Measurements from ENCODE around the gene TMA16. TPM values are rescaled to one million over a fixed set of nuclear protein-coding genes. Genes with fewer than 3 reads are reported as not detected.
"Not testable (repeated sequence)": the region's sequence is repeated elsewhere in the genome, so short reads cannot be mapped to it uniquely, and the experiment has no call there.

Gene TMA16
- total RNA-seq (2014; rRNA removed; shearing (Covaris generic)), result 26.1 and 29.7 TPM in 2 replicates

- H3K4me3 ChIP-seq (ENCODE audit: insufficient read depth, low read depth, low read length), result peak within 1 kb of the TSS; percentile 56
- H3K27me3 ChIP-seq (ENCODE audit: control insufficient read depth, insufficient read depth, low read length), result no peaks in the 10 kb centered on the region
- peak; percentile 83 for DNase-seq
- no peaks in the 10 kb centered on the region; the same call in 1 of the 2 replicates for H3K36me3 ChIP-seq (replicated peaks; ENCODE audit: control insufficient read depth, insufficient read depth, low read length)
Measured at GRCh38 chr4:163494360-163495241, at the start of gene TMA16. Gene TMA16 (plus strand): TSS chr4:163494690. CDS start chr4:163494802, 112 bp downstream.

GRCh38 chr4:163447023-163447422 is 47.5 kb upstream of the TMA16 start:
- not testable (repeated sequence) for DNase-seq; H3K36me3 ChIP-seq (replicated peaks; ENCODE audit: control insufficient read depth, insufficient read depth, low read length); H3K27me3 ChIP-seq (ENCODE audit: control insufficient read depth, insufficient read depth, low read length); H3K4me3 ChIP-seq (ENCODE audit: insufficient read depth, low read depth, low read length)

GRCh38 chr4:163447481-163447880 is 47.0 kb upstream of the TMA16 start:
- no peak overlapping the region for H3K4me3 ChIP-seq (ENCODE audit: insufficient read depth, low read depth, low read length)
- H3K36me3 ChIP-seq (replicated peaks; ENCODE audit: control insufficient read depth, insufficient read depth, low read length), result no peaks in the 10 kb centered on the region
- no peak for DNase-seq
- no peaks in the 10 kb centered on the region for H3K27me3 ChIP-seq (ENCODE audit: control insufficient read depth, insufficient read depth, low read length)

GRCh38 chr4:163448540-163449203 is 45.8 kb upstream of the TMA16 start:
- DNase-seq, result peak; percentile 3
- Histone ChIP-seq H3K27me3 (ENCODE audit: control insufficient read depth, insufficient read depth, low read length) (no peaks in the 10 kb centered on the region), H3K36me3 (replicated peaks; ENCODE audit: control insufficient read depth, insufficient read depth, low read length) (no peaks in the 10 kb centered on the region), H3K4me3 (ENCODE audit: insufficient read depth, low read depth, low read length) (no peak overlapping the region)

GRCh38 chr4:163462556-163462955 is 31.9 kb upstream of the TMA16 start:
- H3K4me3 ChIP-seq (ENCODE audit: insufficient read depth, low read depth, low read length), result no peak overlapping the region
- H3K36me3 ChIP-seq (replicated peaks; ENCODE audit: control insufficient read depth, insufficient read depth, low read length), result no peaks in the 10 kb centered on the region
- H3K27me3 ChIP-seq (ENCODE audit: control insufficient read depth, insufficient read depth, low read length), result no peaks in the 10 kb centered on the region
- DNase-seq, result no peak

GRCh38 chr4:163467082-163467770 is 27.3 kb upstream of the TMA16 start:
- Histone ChIP-seq H3K4me3 (ENCODE audit: insufficient read depth, low read depth, low read length) (no peak overlapping the region), H3K27me3 (ENCODE audit: control insufficient read depth, insufficient read depth, low read length) (no peaks in the 10 kb centered on the region), H3K36me3 (replicated peaks; ENCODE audit: control insufficient read depth, insufficient read depth, low read length) (no peaks in the 10 kb centered on the region)
- DNase-seq, result no peak

- no peak for DNase-seq
- Histone ChIP-seq H3K27me3 (ENCODE audit: control insufficient read depth, insufficient read depth, low read length) (no peaks in the 10 kb centered on the region), H3K4me3 (ENCODE audit: insufficient read depth, low read depth, low read length) (no peak overlapping the region), H3K36me3 (replicated peaks; ENCODE audit: control insufficient read depth, insufficient read depth, low read length) (no peaks in the 10 kb centered on the region)
Measured at GRCh38 chr4:163470391-163470790, 24.1 kb upstream of the TMA16 start.

GRCh38 chr4:163473130-163473529 is 21.4 kb upstream of the TMA16 start:
- no peak for DNase-seq
- H3K27me3 ChIP-seq (ENCODE audit: control insufficient read depth, insufficient read depth, low read length), result no peaks in the 10 kb centered on the region
- H3K36me3 ChIP-seq (replicated peaks; ENCODE audit: control insufficient read depth, insufficient read depth, low read length), result no peaks in the 10 kb centered on the region

GRCh38 chr4:163473576-163473975 is 20.9 kb upstream of the TMA16 start, which contains the start of gene TKTL2:
Gene TKTL2 (minus strand): TSS chr4:163473754. CDS start chr4:163473734, 20 bp downstream.
- no peak for DNase-seq
- Histone ChIP-seq H3K36me3 (replicated peaks; ENCODE audit: control insufficient read depth, insufficient read depth, low read length) (no peaks in the 10 kb centered on the region), H3K27me3 (ENCODE audit: control insufficient read depth, insufficient read depth, low read length) (no peaks in the 10 kb centered on the region), H3K4me3 (ENCODE audit: insufficient read depth, low read depth, low read length) (no peak within 1 kb of the TSS)

More at GRCh38 chr4:163473130-163473529, 21.4 kb upstream of the TMA16 start:
- H3K4me3 ChIP-seq (ENCODE audit: insufficient read depth, low read depth, low read length), result no peak overlapping the region

- H3K36me3 ChIP-seq (replicated peaks; ENCODE audit: control insufficient read depth, insufficient read depth, low read length), result no peaks in the 10 kb centered on the region
- H3K4me3 ChIP-seq (ENCODE audit: insufficient read depth, low read depth, low read length), result no peak overlapping the region
- no peaks in the 10 kb centered on the region for H3K27me3 ChIP-seq (ENCODE audit: control insufficient read depth, insufficient read depth, low read length)
- DNase-seq, result no peak
Measured at GRCh38 chr4:163474027-163474426, 20.5 kb upstream of the TMA16 start.

GRCh38 chr4:163476761-163477438 is 17.6 kb upstream of the TMA16 start:
- DNase-seq, result no peak
- Histone ChIP-seq H3K36me3 (replicated peaks; ENCODE audit: control insufficient read depth, insufficient read depth, low read length) (no peaks in the 10 kb centered on the region), H3K4me3 (ENCODE audit: insufficient read depth, low read depth, low read length) (no peak overlapping the region), H3K27me3 (ENCODE audit: control insufficient read depth, insufficient read depth, low read length) (no peaks in the 10 kb centered on the region)

GRCh38 chr4:163482190-163482589 is 12.3 kb upstream of the TMA16 start:
- Histone ChIP-seq H3K4me3 (ENCODE audit: insufficient read depth, low read depth, low read length) (no peak overlapping the region), H3K27me3 (ENCODE audit: control insufficient read depth, insufficient read depth, low read length) (no peaks in the 10 kb centered on the region)
- no peak for DNase-seq

GRCh38 chr4:163484906-163485305 is 9.6 kb upstream of the TMA16 start:
- DNase-seq, result peak; percentile 65
- no peak overlapping the region for H3K4me3 ChIP-seq (ENCODE audit: insufficient read depth, low read depth, low read length)
- H3K27me3 ChIP-seq (ENCODE audit: control insufficient read depth, insufficient read depth, low read length), result no peaks in the 10 kb centered on the region
- H3K36me3 ChIP-seq (replicated peaks; ENCODE audit: control insufficient read depth, insufficient read depth, low read length), result no peaks in the 10 kb centered on the region

More at GRCh38 chr4:163482190-163482589, 12.3 kb upstream of the TMA16 start:
- H3K36me3 ChIP-seq (replicated peaks; ENCODE audit: control insufficient read depth, insufficient read depth, low read length), result no peaks in the 10 kb centered on the region

- H3K36me3 ChIP-seq (replicated peaks; ENCODE audit: control insufficient read depth, insufficient read depth, low read length), result no peaks in the 10 kb centered on the region
- H3K4me3 ChIP-seq (ENCODE audit: insufficient read depth, low read depth, low read length), result no peak overlapping the region
- H3K27me3 ChIP-seq (ENCODE audit: control insufficient read depth, insufficient read depth, low read length), result no peaks in the 10 kb centered on the region
- no peak for DNase-seq
Measured at GRCh38 chr4:163485589-163485988, 8.9 kb upstream of the TMA16 start.

All from H7 (cell line).